K562 (cell line): Measurements from ENCODE around the gene GCKR. TPM values are rescaled to one million over a fixed set of nuclear protein-coding genes. Genes with fewer than 3 reads are reported as not detected.
A peak's percentile ranks its signal among the peaks of the same experiment; 100 is the strongest.

Experiments
- ATAC-seq: fragments of 200-7000 bp; cut with Tn5 transposase; 3 replicates; pipeline ENCODE4 v1.9.1; 2020; ENCODE audit warnings: moderate library complexity
- BruUV-seq: library from RNA; stranded (reverse); fragments of 400-500 nt; replicated peaks from 2 replicates; lab custom pipeline; 2021; lab: Mats Ljungman, UMichigan
- CTCF ChIA-PET: fragments of 300-600 bp; formaldehyde crosslinking; extraction: SDS; loops from one replicate; lab custom pipeline; 2021; ENCODE audit warnings: low intra/inter-chr PET ratio; lab: Yijun Ruan, JAX
- POLR2A ChIA-PET: fragments of 300-600, 350-650 bp; sonication (Branson Sonifier 250); formaldehyde crosslinking; extraction: SDS; loops from one replicate; lab custom pipeline; 2021; ENCODE audit warnings: antibody characterized with exemption, inconsistent platforms; lab: Yijun Ruan, JAX
- DNase-seq, 4 experiments: peaks; one replicate each; pipeline versions ENCODE4 v3.0.0 to v3.0.0-alpha.2; 2011 to 2018; ENCODE audit warnings: low spot score in 3 of 4, mixed read lengths in 3 of 4; ENCODE audit errors: extremely low read depth in 1 of 4
- FAIRE-seq: peaks from 2 replicates; lab custom pipeline; 2011; peaks lifted over from hg19 to GRCh38; lab: Jason Lieb, UNC
- H2AFZ ChIP-seq: 2 replicates; pipeline ENCODE4 v1.6.0; 2011; ENCODE audit warnings: low read depth, low read length, control low read depth, inconsistent platforms
- H3K27ac ChIP-seq: fragments of 200-600 bp; 3 replicates; pipeline ENCODE4 v1.8.0; 2011; ENCODE audit warnings: low read depth, mild to moderate bottlenecking, control low read depth, inconsistent platforms, low read length, moderate library complexity, mixed read lengths; ENCODE audit errors: extremely low read depth
- H3K27me3 ChIP-seq, 2 experiments: fragments of 300-600 bp in 1 of 2; 2 replicates in 1 of 2; 3 replicates in 1 of 2; pipeline versions ENCODE4 v1.6.0 to v1.8.0; 2011; ENCODE audit warnings: inconsistent platforms in 2 of 2, low read length in 2 of 2, mild to moderate bottlenecking in 1 of 2, mixed read lengths in 1 of 2, moderate library complexity in 1 of 2; ENCODE audit not compliant: control insufficient read depth in 2 of 2, insufficient read depth in 2 of 2
- H3K36me3 ChIP-seq: fragments of 300-600 bp; 3 replicates; pipeline ENCODE4 v1.8.0; 2011; ENCODE audit warnings: mild to moderate bottlenecking, low read length, inconsistent platforms; ENCODE audit not compliant: control insufficient read depth, insufficient read depth
- H3K4me1 ChIP-seq, 2 experiments: fragments of 200-600 bp in 1 of 2; replicated peaks in 1 of 2; 2 replicates in 1 of 2; 3 replicates in 1 of 2; pipeline versions ENCODE4 v1.5.1 to v1.8.0; 2011; ENCODE audit warnings: inconsistent platforms in 2 of 2, low read length in 2 of 2, mild to moderate bottlenecking in 1 of 2, mixed read lengths in 1 of 2, moderate library complexity in 1 of 2; ENCODE audit not compliant: control insufficient read depth in 2 of 2, insufficient read depth in 2 of 2
- H3K4me2 ChIP-seq: 2 replicates; pipeline ENCODE4 v1.6.1; 2011; ENCODE audit warnings: low read length, control low read depth, inconsistent platforms, mixed read lengths; ENCODE audit not compliant: insufficient read depth
- H3K4me3 ChIP-seq: fragments of 200-600 bp; sonication (generic), shearing (Covaris generic); 2 replicates; pipeline ENCODE4 v1.5.1; 2016; ENCODE audit warnings: control low read depth, inconsistent platforms
- H3K79me2 ChIP-seq: fragments of 200-600 bp; 3 replicates; pipeline ENCODE4 v1.8.0; 2011; ENCODE audit warnings: low read length, inconsistent platforms; ENCODE audit not compliant: control insufficient read depth, insufficient read depth
- H3K9ac ChIP-seq, 2 experiments: 2 replicates each; pipeline versions ENCODE4 v1.6.0 to v1.6.1; 2011; ENCODE audit warnings: low read depth in 2 of 2, low read length in 2 of 2, control low read depth in 1 of 2, inconsistent platforms in 1 of 2, mild to moderate bottlenecking in 1 of 2, mixed read lengths in 1 of 2; ENCODE audit not compliant: insufficient read depth in 1 of 2
- H3K9me1 ChIP-seq: one replicate; pipeline ENCODE4 v1.6.0; 2011; ENCODE audit warnings: inconsistent platforms, mild to moderate bottlenecking, low read length, moderate library complexity; ENCODE audit not compliant: control insufficient read depth, insufficient read depth
- H3K9me3 ChIP-seq: replicated peaks from 2 replicates; pipeline ENCODE4 v1.5.1; 2011; ENCODE audit warnings: low read depth, low read length, inconsistent platforms; ENCODE audit not compliant: control insufficient read depth, insufficient read depth
- H4K20me1 ChIP-seq: replicated peaks from 2 replicates; pipeline ENCODE4 v1.6.1; 2011; ENCODE audit warnings: low read length, inconsistent platforms, mixed read lengths; ENCODE audit not compliant: control insufficient read depth, insufficient read depth
- KDM4B ChIP-seq, 2 experiments: fragments of 450-650 bp in 1 of 2; sonication (generic) in 1 of 2; IDR thresholded peaks; 2 replicates each; pipeline ENCODE4 v1.6.1; 2016 to 2017; ENCODE audit warnings: borderline replicate concordance in 2 of 2, antibody characterized with exemption in 1 of 2, low read depth in 1 of 2, mild to moderate bottlenecking in 1 of 2
- L3MBTL2 ChIP-seq: fragments of 450-650 bp; IDR thresholded peaks from 2 replicates; pipeline ENCODE4 v1.6.1; 2016; ENCODE audit warnings: mild to moderate bottlenecking, moderate library complexity
- PCBP2 ChIP-seq: fragments of 200-400 bp; formaldehyde crosslinking; IDR thresholded peaks from 2 replicates; pipeline ENCODE4 v1.6.1; 2018; ENCODE audit warnings: low read length, low read depth, mild to moderate bottlenecking, moderate library complexity; ENCODE audit not compliant: poor library complexity, severe bottlenecking
- RERE ChIP-seq: sonication (generic); formaldehyde crosslinking; IDR thresholded peaks from 2 replicates; pipeline ENCODE4 v1.8.0; 2023; ENCODE audit warnings: missing genetic modification reagents, mild to moderate bottlenecking, borderline replicate concordance
- RFX7 ChIP-seq: fragments of 250-450 bp; sonication (Bioruptor Pico); IDR thresholded peaks from 2 replicates; pipeline ENCODE4 v1.5.1; 2021; ENCODE audit warnings: mild to moderate bottlenecking
- SMAD4 ChIP-seq: fragments of 250-450 bp; sonication (Bioruptor Pico); conservative IDR thresholded peaks from 2 replicates; pipeline ENCODE4 v1.8.0; 2021; ENCODE audit warnings: inconsistent platforms, mild to moderate bottlenecking, moderate library complexity
- WGBS: fragments of 100-300 bp; shearing (Covaris generic); methylation state at CpG from one replicate; pipeline ENCODE4 v1.1.6; 2016; ENCODE audit warnings: low coverage, mixed read lengths; ENCODE audit not compliant: insufficient coverage; ENCODE audit errors: missing lambda C conversion rate; 5-methylcytosine and 5-hydroxymethylcytosine counted together
- in situ Hi-C: fragments of 300-500 bp; cut with MboI; formaldehyde crosslinking; loops from 4 replicates; pipeline ENCODE4 v1.15.0; 2018; ENCODE audit warnings: inconsistent platforms, mixed read lengths
- intact Hi-C: fragments of 100-400 bp; cut with micrococcal nuclease; formaldehyde crosslinking; loops from 2 replicates; pipeline ENCODE4 v1.14.2; 2022
- polyA plus RNA-seq, 8 experiments: library from polyadenylated mRNA; depleted of rRNA in 4 of 8; stranded (reverse) in 5 of 8; unstranded in 3 of 8; fragments of >200 nt; fragmentation: Nextera tagmentation in 2 of 8; fragmentation: Illumina TruSeq in 1 of 8; extraction: Ambion mirVana in 2 of 8; extraction: Trizol in 1 of 8; gene quantifications; 2 replicates each; pipeline versions ENCODE4 v1.2.1 to v1.2.3, GENCODE V29; 2011 to 2014; ENCODE audit warnings: inconsistent platforms in 1 of 8, missing spikeins in 1 of 8
- total RNA-seq, 7 experiments: library from RNA; depleted of rRNA in 6 of 7; stranded (reverse); fragments of >200 nt in 6 of 7; fragmentation: Illumina TruSeq in 2 of 7; extraction: Trizol in 2 of 7; gene quantifications; 2 replicates each; pipeline versions ENCODE4 v1.2.1 to v1.2.3, GENCODE V29; 2011 to 2021; ENCODE audit warnings: low replicate concordance in 1 of 7

Gene GCKR
- total and polyA plus RNA-seq, 9 of the 15 experiments (the other 6 are each of a cell fraction or from before 2014, with no cell fraction given): 0.28 to 0.79 (median 0.50) TPM; not detected in 1

- H3K4me3 ChIP-seq: no peak overlapping the region
- ATAC-seq (peak; percentile 15; the same call in 2 of the 3 replicates), FAIRE-seq (no peak), DNase-seq (no peak)
- no peak overlapping the region for H3K4me2 ChIP-seq
- H3K36me3 ChIP-seq: no peaks in the 10 kb centered on the region
- POLR2A ChIA-PET: interaction anchor here (1.0 kb wide), 2 partner anchors 8 to 19 kb away, joined by 3 to 6 read pairs; a partner anchor contains a TSS
- in situ Hi-C loops: no loop called here
- WGBS: 59% methylated on average over 4 of the region's 4 CpGs
- H2AFZ ChIP-seq: peak overlapping the region; percentile 87
- peak overlapping the region; percentile 34; the same call in 2 of the 3 replicates for H3K27ac ChIP-seq
- peaks cover 4 to 5% of the 10 kb centered on the region in 2 experiments; a peak in 3 of 5 replicates for H3K4me1 ChIP-seq
- H3K9ac ChIP-seq: peak overlapping the region; percentile 10 to 68; a peak in 1 of 4 replicates
- H3K27me3 ChIP-seq: no peaks in the 10 kb centered on the region
- no peaks in the 10 kb centered on the region for H3K79me2 ChIP-seq
- no peaks in the 10 kb centered on the region for H3K9me3 ChIP-seq
- no peaks in the 10 kb centered on the region for H4K20me1 ChIP-seq
- intact Hi-C loops: no loop called here
- BruUV-seq: no TSS peak
- H3K9me1 ChIP-seq: no peaks in the 10 kb centered on the region
- CTCF ChIA-PET: no interaction called here
- no peak for TF ChIP-seq KDM4B (IDR thresholded peaks at IDR 0.05; ENCODE audit: borderline replicate concordance in 2 of 2, low read depth in 1 of 2)
- no peak for TF ChIP-seq PCBP2
- TF ChIP-seq L3MBTL2: 0 out of 2 replicates have a peak, but pooled peaks have one; percentile 34
- no peak for TF ChIP-seq RFX7 (CRISPR knock-in tag)
- no peak for TF ChIP-seq RERE (CRISPR knock-in tag)
- TF ChIP-seq SMAD4 (CRISPR knock-in tag): 0 out of 2 replicates have a peak, but pooled peaks have one; percentile 11
Observed at GRCh38 chr2:27518782-27519113, 22.1 kb downstream of the GCKR start.
